HepG2 (cell line): ENCODE measurements around the gene ZNF839. TPM values are rescaled to one million over a fixed set of nuclear protein-coding genes. Genes with fewer than 3 reads are reported as not detected.

ENCODE experiments used
- CCDC6 ChIP-seq: sonication (generic); formaldehyde crosslinking; IDR thresholded peaks from 2 replicates; pipeline ENCODE4 v1.8.1; 2022; ENCODE audit warnings: mild to moderate bottlenecking, missing genetic modification reagents, moderate library complexity
- CEBPG ChIP-seq: IDR thresholded peaks from 2 replicates; pipeline ENCODE4 v1.6.1; 2016
- FIP1L1 ChIP-seq: fragments of 200-400 bp; formaldehyde crosslinking; IDR thresholded peaks from 2 replicates; pipeline ENCODE4 v1.6.1; 2018; ENCODE audit warnings: low read depth, mild to moderate bottlenecking, low read length, moderate library complexity, borderline replicate concordance; ENCODE audit not compliant: insufficient read depth
- GABPA ChIP-seq, 2 experiments: IDR thresholded peaks; 2 replicates each; pipeline ENCODE4 v1.6.1; 2011 to 2016; ENCODE audit warnings: low read depth in 2 of 2, low read length in 1 of 2, missing biosample characterization in 1 of 2, missing genetic modification characterization in 1 of 2
- GATAD1 ChIP-seq: IDR thresholded peaks from 2 replicates; pipeline ENCODE4 v1.6.1; 2016; ENCODE audit warnings: missing genetic modification reagents, missing compliant biosample characterization
- JARID2 ChIP-seq: sonication (generic); formaldehyde crosslinking; IDR thresholded peaks from 2 replicates; pipeline ENCODE4 v1.8.1; 2023; ENCODE audit warnings: missing genetic modification reagents, inconsistent platforms; ENCODE audit not compliant: insufficient replicate concordance
- JDP2 ChIP-seq: sonication (generic); formaldehyde crosslinking; IDR thresholded peaks from 2 replicates; pipeline ENCODE4 v1.8.1; 2022; ENCODE audit warnings: missing genetic modification reagents, borderline replicate concordance
- KDM5B ChIP-seq: sonication (generic); formaldehyde crosslinking; IDR thresholded peaks from 2 replicates; pipeline ENCODE4 v1.4.0; 2020; ENCODE audit warnings: missing genetic modification reagents, mild to moderate bottlenecking, borderline replicate concordance
- KLF15 ChIP-seq: sonication (generic); formaldehyde crosslinking; IDR thresholded peaks from 2 replicates; pipeline ENCODE4 v1.8.1; 2023; ENCODE audit warnings: borderline replicate concordance, mild to moderate bottlenecking, inconsistent platforms, missing genetic modification reagents, mixed read lengths
- MXI1 ChIP-seq: IDR thresholded peaks from 3 replicates; pipeline ENCODE4 v1.6.1; 2012; ENCODE audit warnings: low read depth, low read length, inconsistent platforms, borderline replicate concordance
- MZF1 ChIP-seq: sonication (generic); formaldehyde crosslinking; IDR thresholded peaks from 2 replicates; pipeline ENCODE4 v1.8.1; 2023; ENCODE audit warnings: mild to moderate bottlenecking, missing genetic modification reagents, borderline replicate concordance
- PLRG1 ChIP-seq: fragments of 450-650 bp; conservative IDR thresholded peaks from 2 replicates; pipeline ENCODE4 v1.6.1; 2016
- PPARG ChIP-seq: conservative IDR thresholded peaks from 2 replicates; pipeline ENCODE4 v1.6.1; 2016; ENCODE audit warnings: missing biosample characterization, missing genetic modification reagents
- RFX5 ChIP-seq: IDR thresholded peaks from 2 replicates; pipeline ENCODE4 v1.6.1; 2011; ENCODE audit warnings: low read depth, low read length, improper control_type of control experiment
- SOX13 ChIP-seq, 3 experiments: fragments of 450-650 bp in 1 of 3; sonication (generic) in 1 of 3; formaldehyde crosslinking in 1 of 3; IDR thresholded peaks in 2 of 3; conservative IDR thresholded peaks in 1 of 3; 2 replicates each; pipeline versions ENCODE4 v1.5.0 to v1.6.1; 2016 to 2020; ENCODE audit warnings: antibody characterized with exemption in 1 of 3, mild to moderate bottlenecking in 1 of 3, missing compliant biosample characterization in 1 of 3, missing genetic modification reagents in 1 of 3, moderate library complexity in 1 of 3
- TOE1 ChIP-seq: sonication (generic); formaldehyde crosslinking; IDR thresholded peaks from 2 replicates; pipeline ENCODE4 v1.4.0; 2020; ENCODE audit warnings: mild to moderate bottlenecking, missing genetic modification reagents
- XBP1 ChIP-seq: sonication (generic); formaldehyde crosslinking; IDR thresholded peaks from 2 replicates; pipeline ENCODE4 v1.5.0; 2020; ENCODE audit warnings: missing genetic modification reagents
- ZFAT ChIP-seq: sonication (generic); formaldehyde crosslinking; conservative IDR thresholded peaks from 2 replicates; pipeline ENCODE4 v1.8.1; 2023; ENCODE audit warnings: missing genetic modification reagents, inconsistent platforms
- ZFP36L1 ChIP-seq: sonication (generic); formaldehyde crosslinking; IDR thresholded peaks from 2 replicates; pipeline ENCODE4 v1.8.0; 2022; ENCODE audit warnings: mild to moderate bottlenecking, missing genetic modification reagents, moderate library complexity
- ZNF136 ChIP-seq: sonication (generic); formaldehyde crosslinking; IDR thresholded peaks from 2 replicates; pipeline ENCODE4 v1.8.1; 2022; ENCODE audit warnings: low read depth, mild to moderate bottlenecking, moderate library complexity, missing genetic modification reagents
- ZNF160 ChIP-seq: sonication (generic); formaldehyde crosslinking; IDR thresholded peaks from 2 replicates; pipeline ENCODE4 v1.8.0; 2022; ENCODE audit warnings: mild to moderate bottlenecking, inconsistent platforms, missing genetic modification reagents
- ZNF180 ChIP-seq: sonication (generic); formaldehyde crosslinking; IDR thresholded peaks from 2 replicates; pipeline ENCODE4 v1.4.0; 2020; ENCODE audit warnings: low read depth, missing genetic modification reagents, borderline replicate concordance
- ZNF235 ChIP-seq: sonication (generic); formaldehyde crosslinking; IDR thresholded peaks from 2 replicates; pipeline ENCODE4 v1.8.1; 2023; ENCODE audit warnings: mild to moderate bottlenecking, missing genetic modification reagents, borderline replicate concordance
- ZNF337 ChIP-seq: sonication (generic); formaldehyde crosslinking; IDR thresholded peaks from 2 replicates; pipeline ENCODE4 v1.5.1; 2020; ENCODE audit warnings: missing genetic modification reagents, low read depth, mild to moderate bottlenecking, borderline replicate concordance
- ZNF350 ChIP-seq: sonication (generic); formaldehyde crosslinking; IDR thresholded peaks from 2 replicates; pipeline ENCODE4 v1.4.0; 2020; ENCODE audit warnings: mild to moderate bottlenecking, low read depth, missing genetic modification reagents, borderline replicate concordance
- ZNF441 ChIP-seq: sonication (generic); formaldehyde crosslinking; IDR thresholded peaks from 2 replicates; pipeline ENCODE4 v1.7.0; 2021; ENCODE audit warnings: missing genetic modification reagents, borderline replicate concordance
- ZNF563 ChIP-seq: sonication (generic); formaldehyde crosslinking; IDR thresholded peaks from 2 replicates; pipeline ENCODE4 v1.8.0; 2022; ENCODE audit warnings: mild to moderate bottlenecking, moderate library complexity, missing genetic modification reagents
- ZNF792 ChIP-seq: IDR thresholded peaks from 2 replicates; pipeline ENCODE4 v1.6.1; 2016
- ZSCAN9 ChIP-seq: IDR thresholded peaks from 2 replicates; pipeline ENCODE4 v1.6.1; 2016; ENCODE audit warnings: borderline replicate concordance
- polyA plus RNA-seq, 8 experiments: library from polyadenylated mRNA; depleted of rRNA in 3 of 8; stranded (reverse) in 7 of 8; unstranded in 1 of 8; fragments of >200 nt; fragmentation: Illumina TruSeq in 4 of 8; extraction: Trizol in 4 of 8; gene quantifications; 2 replicates each; pipeline versions ENCODE4 v1.2.1 to v1.2.3, GENCODE V29; 2011 to 2016; ENCODE audit warnings: low read depth in 4 of 8, missing spikeins in 1 of 8, mixed read lengths in 1 of 8; ENCODE audit not compliant: insufficient read depth in 1 of 8
- total RNA-seq, 5 experiments: library from RNA; depleted of rRNA; stranded (reverse); fragments of >200 nt; fragmentation: Illumina TruSeq; extraction: Trizol; gene quantifications; 2 replicates each; pipeline ENCODE4 v1.2.3, GENCODE V29; 2016; ENCODE audit warnings: low read depth in 1 of 5
- TF ChIP-seq, protein P1 (sequence below): sonication (generic); formaldehyde crosslinking; IDR thresholded peaks from 2 replicates; pipeline ENCODE4 v1.4.0; 2020; ENCODE audit warnings: missing genetic modification reagents, borderline replicate concordance
- TF ChIP-seq, protein P2 (sequence below): sonication (generic); formaldehyde crosslinking; IDR thresholded peaks from 2 replicates; pipeline ENCODE4 v1.8.1; 2023; ENCODE audit warnings: mild to moderate bottlenecking, missing genetic modification reagents

The ZNF839 gene
- total and polyA plus RNA-seq, 2 of the 13 experiments (the other 11 are each of a cell fraction or from before 2014, with no cell fraction given): 11.1 to 12.8 TPM

DNA sequence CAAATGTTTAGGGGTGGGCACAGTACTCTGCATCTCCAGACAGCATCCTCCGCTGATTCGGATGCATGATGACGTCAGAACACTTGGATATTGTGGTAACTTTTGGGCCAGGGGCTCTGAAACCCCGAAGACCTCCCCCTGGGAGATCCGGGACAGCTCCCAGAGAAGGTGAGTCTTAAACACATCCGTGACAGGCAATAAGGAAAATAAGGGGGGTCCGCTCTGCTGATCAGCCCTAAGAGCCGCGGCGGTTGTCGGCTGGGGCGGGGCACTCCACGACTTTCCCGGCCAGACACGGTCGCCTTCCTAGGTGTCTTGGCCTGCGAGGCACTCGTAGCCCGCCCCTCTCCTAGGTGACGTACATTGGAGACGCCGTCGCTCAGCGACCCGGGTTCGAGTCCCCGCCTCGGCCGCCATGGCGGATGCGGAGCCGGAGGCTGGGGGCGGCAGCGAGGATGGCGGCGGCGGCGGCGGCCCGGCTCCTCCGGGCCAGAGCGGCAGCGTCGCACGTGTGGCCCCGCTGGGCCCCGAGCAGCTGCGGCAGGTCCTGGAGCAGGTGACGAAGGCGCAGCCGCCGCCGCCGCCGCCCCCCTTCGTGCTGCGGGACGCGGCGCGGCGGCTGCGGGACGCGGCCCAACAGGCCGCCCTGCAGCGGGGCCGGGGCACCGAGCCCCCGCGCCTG is at the start of gene ZNF839 (continued):
- no peak for TF ChIP-seq ZNF441 (CRISPR knock-in tag)
- TF ChIP-seq TOE1 (CRISPR knock-in tag): no peak
- TF ChIP-seq ZNF792 (CRISPR knock-in tag): no peak
- TF ChIP-seq ZNF350: no peak
- no peak for TF ChIP-seq ZNF136 (CRISPR knock-in tag)
- TF ChIP-seq GATAD1 (CRISPR knock-in tag): peak; percentile 93
- TF ChIP-seq PPARG (CRISPR knock-in tag): no peak
- no peak for TF ChIP-seq MZF1
- TF ChIP-seq, protein P1, sequence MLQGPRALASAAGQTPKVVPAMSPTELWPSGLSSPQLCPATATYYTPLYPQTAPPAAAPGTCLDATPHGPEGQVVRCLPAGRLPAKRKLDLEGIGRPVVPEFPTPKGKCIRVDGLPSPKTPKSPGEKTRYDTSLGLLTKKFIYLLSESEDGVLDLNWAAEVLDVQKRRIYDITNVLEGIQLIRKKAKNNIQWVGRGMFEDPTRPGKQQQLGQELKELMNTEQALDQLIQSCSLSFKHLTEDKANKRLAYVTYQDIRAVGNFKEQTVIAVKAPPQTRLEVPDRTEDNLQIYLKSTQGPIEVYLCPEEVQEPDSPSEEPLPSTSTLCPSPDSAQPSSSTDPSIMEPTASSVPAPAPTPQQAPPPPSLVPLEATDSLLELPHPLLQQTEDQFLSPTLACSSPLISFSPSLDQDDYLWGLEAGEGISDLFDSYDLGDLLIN: 0 out of 2 replicates have a peak, but pooled peaks have one; percentile 61
- TF ChIP-seq CEBPG: no peak
- TF ChIP-seq PLRG1: no peak
- TF ChIP-seq SOX13 (IDR thresholded peaks at IDR 0.05): no peak
- peak in 1 of 2 experiments; percentile 33; a peak in 1 of 4 replicates for TF ChIP-seq SOX13 (CRISPR knock-in tag; conservative IDR thresholded peaks at IDR 0.05 in 1 of 2, IDR thresholded peaks at IDR 0.05 in 1 of 2)
- no peak for TF ChIP-seq GABPA (IDR thresholded peaks at IDR 0.05; ENCODE audit: low read depth, low read length)
- peak; percentile 35; the same call in 1 of the 2 replicates for TF ChIP-seq GABPA (CRISPR knock-in tag; IDR thresholded peaks at IDR 0.05; ENCODE audit: low read depth)
- TF ChIP-seq ZNF160 (CRISPR knock-in tag): no peak
- TF ChIP-seq ZFP36L1 (CRISPR knock-in tag): no peak
- no peak for TF ChIP-seq KDM5B (CRISPR knock-in tag)
- TF ChIP-seq RFX5: no peak
- TF ChIP-seq XBP1 (CRISPR knock-in tag): no peak
- no peak for TF ChIP-seq ZFAT (CRISPR knock-in tag)
- TF ChIP-seq ZNF337 (CRISPR knock-in tag): 0 out of 2 replicates have a peak, but pooled peaks have one; percentile 64
- TF ChIP-seq, protein P2, sequence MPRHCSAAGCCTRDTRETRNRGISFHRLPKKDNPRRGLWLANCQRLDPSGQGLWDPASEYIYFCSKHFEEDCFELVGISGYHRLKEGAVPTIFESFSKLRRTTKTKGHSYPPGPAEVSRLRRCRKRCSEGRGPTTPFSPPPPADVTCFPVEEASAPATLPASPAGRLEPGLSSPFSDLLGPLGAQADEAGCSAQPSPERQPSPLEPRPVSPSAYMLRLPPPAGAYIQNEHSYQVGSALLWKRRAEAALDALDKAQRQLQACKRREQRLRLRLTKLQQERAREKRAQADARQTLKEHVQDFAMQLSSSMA (CRISPR knock-in tag): no peak
- TF ChIP-seq JDP2 (CRISPR knock-in tag): no peak
- TF ChIP-seq ZNF180 (CRISPR knock-in tag): no peak
- no peak for TF ChIP-seq CCDC6 (CRISPR knock-in tag)
- no peak for TF ChIP-seq ZNF235 (CRISPR knock-in tag)
- TF ChIP-seq FIP1L1: no peak
- TF ChIP-seq MXI1: 0 out of 3 replicates have a peak, but pooled peaks have one; percentile 49
- no peak for TF ChIP-seq KLF15 (CRISPR knock-in tag)
- no peak for TF ChIP-seq JARID2 (CRISPR knock-in tag)
- no peak for TF ChIP-seq ZSCAN9
- no peak for TF ChIP-seq ZNF563
